Upper lobe of left lung (tissue), 4 donors: ENCODE results near the gene DQX1.
"Not testable (repeated sequence)": the region's sequence is repeated elsewhere in the genome, so short reads cannot be mapped to it uniquely, and the experiment has no call there.

Experiments
- EP300 ChIP-seq, 4 donors: sonication (generic); formaldehyde crosslinking; IDR thresholded peaks; one replicate each; pipeline ENCODE4 v1.5.1; 2017; ENCODE audit warnings: antibody characterized with exemption in 4 of 4, control low read depth in 2 of 4
- POLR2A ChIP-seq, 4 donors: fragments of 450-650 bp; IDR thresholded peaks; one replicate each; pipeline ENCODE4 v1.5.1; 2016 to 2017; ENCODE audit warnings: antibody characterized with exemption in 4 of 4, mild to moderate bottlenecking in 2 of 4

- TF ChIP-seq EP300, POLR2A (IDR thresholded peaks at IDR 0.05): not testable (repeated sequence)
Measured at GRCh38 chr2:74483675-74484164, 42.3 kb downstream of the DQX1 start.
